K562 (cell line): ENCODE measurements around the gene SEZ6L. TPM values are rescaled to one million over a fixed set of nuclear protein-coding genes. Genes with fewer than 3 reads are reported as not detected.

Experiments used
- ATF4 ChIP-seq: fragments of 450-650 bp; formaldehyde crosslinking; IDR thresholded peaks from 2 replicates; pipeline ENCODE4 v1.4.0; 2022; ENCODE audit warnings: mild to moderate bottlenecking, moderate library complexity
- CTCFL ChIP-seq: IDR thresholded peaks from 2 replicates; pipeline ENCODE4 v1.6.1; 2011; ENCODE audit warnings: borderline replicate concordance, low read depth, mild to moderate bottlenecking, moderate library complexity, low read length; ENCODE audit not compliant: insufficient read depth, poor library complexity, severe bottlenecking
- E2F1 ChIP-seq: sonication (generic); formaldehyde crosslinking; IDR thresholded peaks from 2 replicates; pipeline ENCODE4 v1.8.1; 2023; ENCODE audit warnings: mild to moderate bottlenecking, missing genetic modification reagents, moderate library complexity
- MYBL2 ChIP-seq, 2 experiments: fragments of 450-650 bp in 1 of 2; sonication (generic) in 1 of 2; formaldehyde crosslinking in 1 of 2; IDR thresholded peaks; 2 replicates each; pipeline versions ENCODE4 v1.6.1 to v1.8.1; 2017 to 2022; ENCODE audit warnings: borderline replicate concordance in 1 of 2, inconsistent platforms in 1 of 2, low read depth in 1 of 2, mild to moderate bottlenecking in 1 of 2, missing genetic modification reagents in 1 of 2, moderate library complexity in 1 of 2
- NCOA1 ChIP-seq: fragments of 450-650 bp; IDR thresholded peaks from 2 replicates; pipeline ENCODE4 v1.6.1; 2016; ENCODE audit warnings: low read depth
- PCBP1 ChIP-seq: fragments of 200-400 bp; formaldehyde crosslinking; IDR thresholded peaks from 2 replicates; pipeline ENCODE4 v1.6.1; 2018; ENCODE audit warnings: mild to moderate bottlenecking, low read depth, low read length; ENCODE audit not compliant: poor library complexity, severe bottlenecking
- SMARCE1 ChIP-seq: fragments of 450-650 bp; IDR thresholded peaks from 2 replicates; pipeline ENCODE4 v1.7.1; 2016; ENCODE audit warnings: mild to moderate bottlenecking
- ZFX ChIP-seq: sonication (generic); formaldehyde crosslinking; IDR thresholded peaks from 2 replicates; pipeline ENCODE4 v1.8.0; 2022; ENCODE audit warnings: mild to moderate bottlenecking, missing genetic modification reagents, moderate library complexity
- polyA plus RNA-seq, 8 experiments: library from polyadenylated mRNA; depleted of rRNA in 4 of 8; stranded (reverse) in 5 of 8; unstranded in 3 of 8; fragments of >200 nt; fragmentation: Nextera tagmentation in 2 of 8; fragmentation: Illumina TruSeq in 1 of 8; extraction: Ambion mirVana in 2 of 8; extraction: Trizol in 1 of 8; gene quantifications; 2 replicates each; pipeline versions ENCODE4 v1.2.1 to v1.2.3, GENCODE V29; 2011 to 2014; ENCODE audit warnings: inconsistent platforms in 1 of 8, missing spikeins in 1 of 8
- total RNA-seq, 7 experiments: library from RNA; depleted of rRNA in 6 of 7; stranded (reverse); fragments of >200 nt in 6 of 7; fragmentation: Illumina TruSeq in 2 of 7; extraction: Trizol in 2 of 7; gene quantifications; 2 replicates each; pipeline versions ENCODE4 v1.2.1 to v1.2.3, GENCODE V29; 2011 to 2021; ENCODE audit warnings: low replicate concordance in 1 of 7

SEZ6L gene
- total and polyA plus RNA-seq, 9 of the 15 experiments (the other 6 are each of a cell fraction or from before 2014, with no cell fraction given): not detected

DNA sequence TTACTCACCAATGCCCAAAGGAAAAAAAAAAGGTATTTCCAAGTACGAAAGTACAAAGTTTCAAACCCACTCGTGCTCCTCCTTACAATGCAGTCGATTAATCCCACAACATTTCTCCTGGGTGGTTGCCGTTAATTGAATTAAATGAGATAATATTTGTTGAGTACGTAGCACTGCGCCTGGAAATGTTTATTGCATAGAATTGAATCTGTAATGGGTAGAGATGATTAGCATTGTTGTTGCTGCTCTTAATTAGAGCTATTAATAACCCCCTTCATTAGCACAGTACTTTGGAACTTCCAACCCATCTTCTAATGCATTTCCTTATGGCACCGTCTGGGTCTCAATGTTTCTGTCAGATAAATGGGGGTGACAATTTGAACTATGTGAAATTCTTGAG, 77.3 kb downstream of the SEZ6L start (continued):
- TF ChIP-seq CTCFL (no peak), MYBL2 (IDR thresholded peaks at IDR 0.05; ENCODE audit: low read depth) (no peak), MYBL2 (CRISPR knock-in tag; IDR thresholded peaks at IDR 0.05; ENCODE audit: borderline replicate concordance) (no peak), PCBP1 (no peak), ZFX (CRISPR knock-in tag) (no peak), E2F1 (no peak), ATF4 (no peak), NCOA1 (no peak), SMARCE1 (no peak)
